ENCODE measurements around the gene TSSK2.
"Not testable (repeated sequence)": the region's sequence is repeated elsewhere in the genome, so short reads cannot be mapped to it uniquely, and the experiment has no call there.

The TSSK2 gene

DNA sequence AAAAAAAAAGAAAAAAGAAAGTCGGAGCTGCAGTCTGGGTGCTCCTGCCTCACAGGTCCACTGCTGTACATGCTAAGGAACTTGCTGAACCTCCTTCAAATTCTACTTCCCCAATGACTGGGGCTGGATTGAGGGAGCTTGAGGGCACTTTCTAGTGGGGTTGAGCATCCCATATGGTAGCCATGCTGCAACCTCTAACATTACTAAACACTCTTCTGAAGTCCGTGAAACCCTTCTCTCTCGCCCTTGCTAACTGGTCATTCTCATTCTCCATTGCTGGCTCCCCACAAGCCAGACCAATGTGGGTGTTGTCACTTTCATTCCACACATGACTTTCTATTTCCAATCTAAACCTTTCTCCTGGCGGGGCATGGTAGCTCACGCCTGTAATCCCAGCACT lies 12.1 kb downstream of the TSSK2 start:
- no peak for DNase-seq (ENCODE audit: low read depth)

DNA sequence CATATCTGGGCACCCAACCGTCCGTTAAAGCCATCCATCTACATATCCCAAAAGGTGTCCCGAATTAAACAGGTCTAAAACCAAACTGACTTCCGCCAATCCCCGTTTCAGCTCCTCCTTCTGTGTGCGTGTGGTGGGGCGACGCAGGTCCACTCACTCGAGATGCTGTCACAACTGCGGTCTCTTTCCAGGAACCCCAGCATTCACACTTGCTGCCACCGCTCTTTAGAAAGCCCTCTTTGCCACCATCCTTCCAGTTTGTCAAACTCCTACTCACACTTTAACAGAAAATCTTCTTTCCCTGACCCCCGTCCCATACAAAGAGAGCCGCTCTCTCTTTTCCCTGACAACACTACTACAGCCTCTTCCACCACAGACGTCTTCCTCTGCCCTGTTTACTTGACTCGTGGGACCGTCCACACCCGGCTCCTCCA lies 12.9 kb downstream of the TSSK2 start:
- no peak for DNase-seq (ENCODE audit: low read depth)

DNA sequence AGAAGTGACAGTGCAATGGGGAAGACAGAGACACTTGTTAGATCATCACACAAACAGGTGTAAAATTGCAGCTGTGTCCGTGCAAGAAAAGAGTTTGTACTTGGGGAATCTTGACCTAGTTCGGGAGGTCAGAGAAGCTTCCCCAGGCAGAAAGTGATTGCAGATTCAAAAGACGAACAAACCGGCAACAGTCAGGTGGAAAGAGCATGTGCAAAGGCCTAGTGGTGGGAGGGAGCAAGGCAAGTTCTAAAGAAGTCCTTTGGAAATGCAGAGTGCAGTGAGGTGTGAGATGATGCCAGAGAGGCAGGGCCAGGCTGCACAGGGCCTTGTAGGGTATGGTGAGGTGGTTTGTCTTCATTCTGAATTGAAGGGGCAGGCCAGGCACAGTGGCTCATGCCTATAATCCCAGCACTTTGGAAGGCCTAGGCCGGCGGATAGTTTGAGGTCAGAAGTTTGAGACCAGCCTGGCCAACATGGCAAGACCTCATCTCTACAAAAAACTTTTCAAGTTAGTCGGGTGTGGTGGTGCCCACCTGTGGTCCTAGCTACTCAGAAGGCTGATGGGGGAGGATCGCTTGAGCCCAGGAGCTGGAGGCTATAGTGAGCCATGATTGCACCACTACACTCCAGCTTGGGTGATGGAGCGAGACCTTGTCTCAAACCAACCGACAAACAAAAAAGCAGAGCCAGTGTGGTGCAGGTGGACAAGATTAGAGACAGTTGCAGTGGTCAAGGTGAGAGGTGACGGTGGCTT lies 15.3 kb downstream of the TSSK2 start:
- DNase-seq (ENCODE audit: low read depth), result no peak

- DNase-seq (ENCODE audit: low read depth), result no peak
These were observed 16.2 kb downstream of the TSSK2 start for GRCh38 chr22:19147195-19147780.

DNA sequence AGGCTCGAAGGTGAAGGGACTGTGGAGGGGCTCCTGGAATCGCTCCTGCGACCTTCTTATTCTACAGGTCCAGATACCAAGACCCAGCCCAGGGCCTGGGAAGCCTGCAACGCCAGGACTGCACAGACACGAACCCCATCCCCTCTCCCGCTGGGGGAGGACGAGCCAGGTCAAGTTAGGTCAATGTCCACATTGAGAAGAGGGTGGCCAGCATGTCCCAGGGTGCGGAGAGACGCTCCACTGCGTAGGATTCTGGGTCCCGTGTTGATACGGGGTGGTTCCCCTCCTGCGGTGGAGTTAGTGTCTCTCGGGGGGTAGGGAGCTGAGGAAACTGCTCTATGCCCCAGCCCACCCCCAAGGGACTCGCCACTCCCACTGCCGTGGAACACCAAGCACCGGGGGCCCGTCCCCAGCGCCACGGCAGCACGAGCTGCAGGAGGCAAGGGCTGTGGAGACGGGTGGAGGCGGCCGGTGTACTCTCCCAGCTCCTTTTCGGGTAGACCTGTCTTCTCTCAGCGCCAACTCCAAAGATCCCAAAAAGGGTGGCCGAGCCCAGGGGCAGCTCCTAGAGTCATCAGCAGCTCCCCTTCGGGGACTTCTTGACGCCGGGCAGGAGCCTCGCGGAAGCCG lies 17.4 kb downstream of the TSSK2 start:
- DNase-seq (ENCODE audit: low read depth), result no peak

DNA sequence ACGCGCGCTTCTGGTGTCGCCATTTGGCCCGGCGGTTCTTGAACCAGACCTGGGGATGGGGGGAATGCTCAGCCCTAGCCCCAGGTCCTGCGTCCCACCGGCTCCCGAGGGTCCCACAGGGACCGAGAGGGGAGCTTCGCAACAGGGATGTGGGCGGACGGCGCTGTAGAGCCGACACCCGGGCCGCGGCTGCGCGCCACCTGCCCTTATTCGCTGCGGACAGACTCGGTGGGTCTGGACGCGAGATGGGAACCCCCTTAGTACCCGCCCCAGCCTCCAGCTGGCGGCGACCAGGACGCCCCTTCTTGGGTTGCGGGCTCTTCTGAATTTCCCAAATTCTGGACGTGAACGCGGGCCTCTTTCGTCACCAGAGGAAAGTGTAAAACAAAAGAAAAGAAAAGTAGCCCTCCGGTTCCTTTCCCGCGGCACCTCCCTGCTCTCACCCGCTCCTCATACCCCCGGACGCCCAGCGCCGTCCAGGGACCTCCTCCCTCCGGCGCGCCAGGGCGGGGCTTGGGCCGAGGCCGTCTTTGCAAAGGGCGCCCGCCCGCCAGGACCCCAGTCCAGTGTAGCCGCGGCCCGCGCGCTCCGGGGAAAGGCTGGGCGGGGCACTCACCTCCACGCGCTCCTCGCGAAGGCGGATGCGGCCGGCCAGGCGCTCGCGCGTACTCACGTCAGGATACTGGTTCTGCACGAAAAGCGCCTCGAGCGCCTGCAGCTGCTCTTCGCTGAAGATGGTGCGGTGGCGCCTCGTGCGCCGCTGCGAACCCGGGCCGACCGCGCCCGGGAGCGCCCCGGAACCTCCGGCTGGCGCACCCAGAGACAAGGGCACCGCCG lies 18.2 kb downstream of the TSSK2 start:
- no peak for DNase-seq (ENCODE audit: low read depth)

GRCh38 chr22:19149991-19150390 lies 18.9 kb downstream of the TSSK2 start, which contains the start of gene GSC2:
GSC2 (minus strand) TSS chr22:19150292; CDS start chr22:19150283, 9 bp downstream.
- DNase-seq (ENCODE audit: low read depth), result no peak

DNA sequence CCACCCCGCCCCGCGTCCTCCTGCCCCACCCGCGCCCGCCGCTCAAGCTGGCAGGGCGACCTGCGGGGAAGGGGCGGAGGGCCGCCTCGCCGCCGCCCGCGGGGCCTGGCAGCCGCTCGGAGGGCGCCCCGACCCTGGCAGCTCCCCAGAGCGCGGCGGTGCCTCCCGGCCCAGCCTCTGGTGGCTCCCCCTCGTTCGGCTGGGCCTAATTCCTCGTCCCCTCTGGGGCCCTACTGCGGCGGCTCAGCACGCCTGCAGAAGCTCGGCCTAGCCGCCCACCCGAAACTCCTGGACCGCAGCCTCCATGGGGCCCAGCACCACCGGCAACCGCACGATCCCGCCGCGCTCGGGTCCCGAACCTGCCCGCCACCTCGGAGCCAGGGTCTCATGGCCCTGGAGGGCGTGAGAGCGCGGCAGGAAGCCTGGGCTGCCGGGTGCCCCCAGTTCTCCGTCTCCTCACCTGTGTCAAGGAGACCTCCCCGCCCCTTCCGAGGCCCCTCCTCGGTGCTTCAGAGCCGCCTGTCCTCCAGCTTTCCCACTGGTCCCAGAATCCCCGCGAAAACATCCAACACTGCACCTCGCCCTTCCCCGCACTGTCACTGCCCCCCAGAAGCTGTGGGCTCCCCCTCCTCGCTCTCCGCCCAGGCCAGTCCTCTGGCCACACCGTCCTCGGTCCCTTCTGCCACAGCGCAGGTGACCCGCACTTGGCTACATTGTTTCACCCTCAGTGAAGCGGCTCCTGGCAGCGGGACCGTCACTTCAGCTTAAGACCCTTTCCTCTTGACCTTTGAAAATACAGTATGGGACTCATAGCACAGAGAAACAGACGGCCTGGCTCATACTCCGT lies 19.6 kb downstream of the TSSK2 start:
- no peak for DNase-seq (ENCODE audit: low read depth)

- DNase-seq (ENCODE audit: low read depth), result no peak
These were observed 20.5 kb downstream of the TSSK2 start for GRCh38 chr22:19151329-19152191.

GRCh38 chr22:19152942-19153883 lies 22.1 kb downstream of the TSSK2 start:
- DNase-seq (ENCODE audit: low read depth), result no peak

DNA sequence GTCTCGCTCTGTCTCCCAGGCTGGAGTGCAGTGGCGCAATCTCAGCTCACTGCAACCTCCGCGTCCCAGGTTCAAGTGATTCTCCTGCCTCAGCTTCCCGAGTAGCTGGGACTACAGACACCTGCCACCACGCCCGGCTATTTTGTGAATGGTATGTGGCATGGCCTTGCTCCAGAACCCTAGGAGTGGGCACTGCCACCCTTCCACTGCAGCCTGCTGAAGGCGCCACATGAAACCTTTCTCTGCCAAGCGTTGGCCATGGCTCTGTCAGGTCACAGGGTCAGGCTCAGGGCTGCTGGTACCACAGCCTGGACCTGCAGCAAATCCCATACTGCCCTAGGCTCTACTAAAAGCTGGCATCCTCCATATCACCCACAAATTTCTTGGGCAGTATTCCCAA lies 25.0 kb downstream of the TSSK2 start:
- DNase-seq (ENCODE audit: low read depth), result not testable (repeated sequence)

DNA sequence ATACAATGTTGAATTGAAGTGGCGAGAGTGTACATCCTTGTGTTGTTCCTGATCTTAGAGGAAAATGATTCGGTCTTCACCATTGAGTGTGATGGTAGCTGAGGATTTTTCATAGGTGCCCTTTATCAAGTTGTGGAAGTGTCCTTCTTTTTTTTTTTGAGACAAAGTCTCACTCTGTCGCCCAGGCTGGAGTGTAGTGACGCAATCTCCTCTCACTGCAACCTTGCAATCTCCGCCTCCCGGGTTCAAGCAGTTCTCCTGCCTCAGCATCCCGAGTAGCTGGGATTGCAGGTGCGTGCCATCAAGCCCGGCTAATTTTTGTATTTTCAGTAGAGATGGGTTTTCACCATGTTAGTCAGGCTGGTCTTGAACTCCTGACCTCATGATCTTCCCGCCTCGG lies 27.5 kb downstream of the TSSK2 start:
- not testable (repeated sequence) for DNase-seq (ENCODE audit: low read depth)

- DNase-seq (ENCODE audit: low read depth), result no peak
These were observed 33.3 kb downstream of the TSSK2 start for GRCh38 chr22:19164425-19164824.

DNA sequence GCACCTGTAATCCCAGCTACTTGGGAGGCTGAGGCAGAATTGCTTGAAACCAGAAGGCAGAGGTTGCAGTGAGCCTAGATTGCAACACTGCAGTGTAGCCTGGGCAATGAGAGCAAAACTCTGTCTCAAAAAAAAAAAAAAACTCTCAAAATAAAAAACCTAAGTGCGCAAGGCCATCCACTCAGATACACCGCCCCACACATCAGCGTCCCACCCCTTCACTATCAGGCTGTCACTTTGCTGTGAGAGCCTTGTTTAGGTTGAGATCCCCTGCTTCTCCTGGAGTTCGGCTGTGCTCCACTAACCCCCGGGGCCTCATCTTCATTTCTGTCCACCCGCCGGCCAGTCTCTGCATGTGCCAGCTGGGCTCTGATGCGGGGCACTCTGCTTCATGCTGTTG lies 35.3 kb downstream of the TSSK2 start:
- no peak for DNase-seq (ENCODE audit: low read depth)

DNA sequence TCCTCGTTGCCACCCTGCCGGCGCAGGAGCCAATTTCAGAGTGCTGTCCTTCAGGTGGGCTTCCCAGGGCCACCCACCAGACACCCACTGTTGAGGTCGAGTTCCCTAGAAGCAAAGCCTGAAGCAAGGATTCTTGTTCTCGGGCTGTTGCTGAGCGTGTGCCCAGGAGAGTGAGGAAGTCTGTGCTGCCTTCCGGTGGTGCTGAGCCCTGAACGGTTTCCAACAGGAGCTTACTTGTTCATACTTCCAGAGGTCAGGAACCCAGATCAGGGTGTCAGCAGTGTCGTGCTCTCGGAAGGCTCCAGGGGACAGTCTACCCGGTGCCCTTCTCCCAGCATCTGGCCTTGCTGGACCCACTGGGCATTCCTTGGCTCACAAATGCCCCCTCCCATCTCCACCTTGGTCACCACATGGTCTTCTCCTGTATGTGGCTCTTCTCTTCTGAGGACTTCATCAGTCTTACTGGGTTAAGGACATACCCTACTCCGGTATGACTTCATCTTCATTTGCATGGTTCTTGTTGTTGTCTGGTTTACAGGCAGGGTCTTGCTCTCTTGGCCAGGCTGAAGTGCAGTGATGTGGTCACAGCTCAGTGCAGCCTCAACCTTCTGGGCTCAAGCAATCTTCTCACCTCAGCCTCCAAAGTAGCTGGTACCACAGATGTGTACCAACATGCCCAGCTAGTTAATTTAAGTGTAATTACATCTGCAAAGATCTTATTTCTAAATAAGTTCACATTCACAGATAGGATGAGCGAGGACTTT lies 36.2 kb downstream of the TSSK2 start:
- no peak for DNase-seq (ENCODE audit: low read depth)

- no peak for DNase-seq (ENCODE audit: low read depth)
These were observed 37.2 kb downstream of the TSSK2 start for GRCh38 chr22:19168088-19168890.
